Measurements from ENCODE around the gene GLRX5. TPM values are rescaled to one million over a fixed set of nuclear protein-coding genes. Genes with fewer than 3 reads are reported as not detected.

Gene GLRX5
- total RNA-seq, 1 donor from 2014 or later = 33.4 TPM

DNA sequence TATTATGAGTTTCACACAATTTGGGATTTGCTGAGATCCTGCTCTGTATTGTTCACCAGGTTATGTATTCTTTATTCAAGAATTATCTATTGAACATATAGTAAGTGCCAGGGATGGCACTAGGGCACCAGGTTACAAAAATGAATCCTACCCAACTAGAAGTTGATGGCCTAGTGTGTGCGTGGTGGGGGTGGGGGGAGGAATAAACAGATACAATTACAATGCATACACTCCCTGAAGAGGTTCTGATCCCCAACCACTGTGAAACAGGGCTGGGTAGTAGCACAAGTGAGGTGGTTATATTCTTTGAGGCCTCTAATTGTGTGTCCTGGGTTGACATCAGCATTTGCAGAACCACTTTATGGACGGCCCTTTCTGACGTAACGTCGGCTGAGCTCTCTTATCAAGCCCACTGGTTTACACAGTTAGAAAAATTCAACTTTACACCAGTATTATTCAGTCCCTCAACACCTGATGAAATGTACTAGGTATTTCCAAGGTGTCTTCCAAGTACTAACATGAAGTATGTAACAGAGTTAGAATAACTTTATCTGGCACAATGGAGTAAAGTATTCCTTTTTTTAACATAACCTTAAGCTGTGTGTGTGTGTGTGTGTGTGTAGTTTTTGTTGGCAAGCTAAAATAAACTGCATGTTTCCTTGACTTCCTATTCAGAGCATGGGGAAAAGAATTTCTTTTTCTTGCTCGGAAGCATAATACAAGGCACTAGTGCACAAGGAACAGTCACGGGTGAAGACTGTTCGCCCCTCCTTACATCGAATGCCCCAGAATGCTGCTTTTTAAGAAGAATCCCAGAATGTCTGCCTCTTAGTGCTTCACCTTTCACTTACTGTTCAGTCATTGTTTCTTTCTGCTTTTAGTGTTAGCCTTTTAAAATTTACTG is 8.1 kb upstream of the GLRX5 start:
- Mint-ChIP-seq H3K27ac (ENCODE audit: unreplicated experiment) (peak overlapping the region; percentile 98), H3K27me3 (ENCODE audit: low read depth) (no peaks in the 10 kb centered on the region), H3K4me1 (ENCODE audit: low read depth) (peaks cover 89% of the 10 kb centered on the region), H3K9me3 (ENCODE audit: low read depth) (no peaks in the 10 kb centered on the region), H3K36me3 (ENCODE audit: low read depth) (no peaks in the 10 kb centered on the region), H3K4me3 (ENCODE audit: unreplicated experiment) (peak overlapping the region; percentile 26)
- TF ChIP-seq, protein P1, sequence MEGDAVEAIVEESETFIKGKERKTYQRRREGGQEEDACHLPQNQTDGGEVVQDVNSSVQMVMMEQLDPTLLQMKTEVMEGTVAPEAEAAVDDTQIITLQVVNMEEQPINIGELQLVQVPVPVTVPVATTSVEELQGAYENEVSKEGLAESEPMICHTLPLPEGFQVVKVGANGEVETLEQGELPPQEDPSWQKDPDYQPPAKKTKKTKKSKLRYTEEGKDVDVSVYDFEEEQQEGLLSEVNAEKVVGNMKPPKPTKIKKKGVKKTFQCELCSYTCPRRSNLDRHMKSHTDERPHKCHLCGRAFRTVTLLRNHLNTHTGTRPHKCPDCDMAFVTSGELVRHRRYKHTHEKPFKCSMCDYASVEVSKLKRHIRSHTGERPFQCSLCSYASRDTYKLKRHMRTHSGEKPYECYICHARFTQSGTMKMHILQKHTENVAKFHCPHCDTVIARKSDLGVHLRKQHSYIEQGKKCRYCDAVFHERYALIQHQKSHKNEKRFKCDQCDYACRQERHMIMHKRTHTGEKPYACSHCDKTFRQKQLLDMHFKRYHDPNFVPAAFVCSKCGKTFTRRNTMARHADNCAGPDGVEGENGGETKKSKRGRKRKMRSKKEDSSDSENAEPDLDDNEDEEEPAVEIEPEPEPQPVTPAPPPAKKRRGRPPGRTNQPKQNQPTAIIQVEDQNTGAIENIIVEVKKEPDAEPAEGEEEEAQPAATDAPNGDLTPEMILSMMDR (IDR thresholded peaks at IDR 0.05) = no peak
- no peak for DNase-seq (ENCODE audit: low spot score)

DNA sequence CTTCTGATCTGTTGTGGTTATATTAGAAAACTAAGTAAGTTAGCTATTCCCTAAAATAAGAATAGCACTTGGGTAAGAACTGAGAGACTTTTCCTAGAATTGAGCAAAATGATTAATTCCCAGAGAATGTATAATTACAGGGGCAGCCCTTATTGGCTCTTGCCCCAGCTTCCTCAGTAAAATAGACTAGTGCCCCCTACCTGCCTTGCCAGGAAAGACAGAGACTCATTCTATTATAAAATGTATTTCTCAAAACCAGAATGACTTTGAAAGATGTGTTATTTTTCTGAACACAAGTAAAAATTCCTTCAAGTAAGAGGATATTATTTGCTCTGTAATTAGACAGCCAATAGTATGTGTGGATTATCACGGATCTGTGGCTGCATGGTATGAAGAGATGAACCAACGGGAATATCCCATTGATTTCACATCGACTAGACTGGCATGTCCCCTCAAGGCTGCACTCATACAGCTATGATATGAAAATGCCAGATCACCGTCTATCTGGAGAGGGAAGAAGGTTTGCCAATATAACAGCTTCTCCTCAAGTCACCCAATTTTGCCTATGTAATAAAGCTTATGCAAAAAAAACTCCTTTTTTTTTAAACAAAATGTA is 7.4 kb upstream of the GLRX5 start:
- TF ChIP-seq, protein P1 (IDR thresholded peaks at IDR 0.05) = peak; percentile 97
- H3K4me3 Mint-ChIP-seq (ENCODE audit: unreplicated experiment) = peak overlapping the region; percentile 26
- DNase-seq (ENCODE audit: low spot score) = no peak
- H3K27ac Mint-ChIP-seq (ENCODE audit: unreplicated experiment) = peak overlapping the region; percentile 98
- peaks cover 89% of the 10 kb centered on the region for H3K4me1 Mint-ChIP-seq (ENCODE audit: low read depth)
- H3K36me3 Mint-ChIP-seq (ENCODE audit: low read depth) = no peaks in the 10 kb centered on the region
- H3K27me3 Mint-ChIP-seq (ENCODE audit: low read depth) = no peaks in the 10 kb centered on the region
- no peaks in the 10 kb centered on the region for H3K9me3 Mint-ChIP-seq (ENCODE audit: low read depth)

DNA sequence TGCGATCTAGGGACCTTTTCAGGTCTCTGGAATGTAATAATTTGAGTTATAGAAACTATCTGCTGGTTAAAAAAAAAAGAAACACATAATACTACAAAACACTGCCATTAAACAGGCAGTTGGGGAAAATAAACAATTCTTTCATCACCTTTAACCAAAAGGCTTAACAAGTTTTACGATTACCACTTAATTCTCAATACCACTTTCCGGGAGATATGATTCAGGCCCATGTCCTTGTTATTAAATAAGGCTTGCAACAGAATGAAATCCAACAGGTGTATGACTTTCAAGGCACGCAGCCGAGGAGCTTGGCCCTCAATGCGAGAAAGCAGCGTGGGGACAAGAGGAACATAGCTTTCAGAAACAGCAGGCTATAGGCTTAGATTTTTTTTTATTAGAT is 5.6 kb upstream of the GLRX5 start:
- H3K36me3 Mint-ChIP-seq (ENCODE audit: low read depth) = no peaks in the 10 kb centered on the region
- no peaks in the 10 kb centered on the region for H3K27me3 Mint-ChIP-seq (ENCODE audit: low read depth)
- peaks cover 86% of the 10 kb centered on the region for H3K4me1 Mint-ChIP-seq (ENCODE audit: low read depth)
- TF ChIP-seq, protein P1 (IDR thresholded peaks at IDR 0.05) = no peak
- no peaks in the 10 kb centered on the region for H3K9me3 Mint-ChIP-seq (ENCODE audit: low read depth)
- H3K4me3 Mint-ChIP-seq (ENCODE audit: unreplicated experiment) = no peak overlapping the region
- no peak for DNase-seq (ENCODE audit: low spot score)
- H3K27ac Mint-ChIP-seq (ENCODE audit: unreplicated experiment) = peak overlapping the region; percentile 53

DNA sequence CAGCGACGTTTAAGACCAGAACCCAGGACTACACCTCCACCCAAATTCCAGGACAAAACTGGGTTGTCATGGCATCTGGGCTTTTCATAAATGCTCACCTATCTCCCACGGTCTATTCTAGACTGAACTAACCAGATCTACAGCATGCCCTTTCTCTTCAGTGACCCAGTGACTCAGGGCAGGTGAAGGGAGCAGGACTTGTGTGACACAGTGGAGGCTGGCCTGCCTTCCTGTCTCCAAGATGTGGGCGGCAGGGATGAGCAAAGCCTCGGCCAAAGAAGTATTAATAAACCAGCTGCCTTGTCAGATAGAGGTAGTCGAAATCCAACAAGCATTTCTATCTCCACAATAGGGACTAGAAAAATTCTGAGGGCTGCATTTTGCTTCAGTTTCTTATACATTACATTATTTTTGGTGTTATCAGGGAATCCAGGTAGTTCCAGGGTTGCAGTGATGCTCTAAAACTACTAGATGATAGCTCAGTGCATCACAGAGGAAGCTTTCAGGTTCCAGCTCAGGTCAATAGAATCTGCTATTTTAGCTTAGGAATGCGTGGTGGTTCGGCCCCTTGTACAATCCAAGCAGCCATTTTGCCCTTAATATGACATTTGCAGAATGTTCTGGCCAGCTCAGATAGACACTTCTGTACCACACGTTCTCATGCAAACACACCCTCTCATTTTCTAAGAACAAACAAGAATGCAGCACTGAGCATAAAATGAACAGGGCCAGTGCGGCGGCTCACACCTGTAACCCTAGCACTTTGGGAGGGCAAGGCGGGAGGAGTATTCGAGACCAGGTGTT is 4.2 kb upstream of the GLRX5 start:
- Mint-ChIP-seq H3K36me3 (ENCODE audit: low read depth) (no peaks in the 10 kb centered on the region), H3K9me3 (ENCODE audit: low read depth) (no peaks in the 10 kb centered on the region), H3K4me1 (ENCODE audit: low read depth) (peaks cover 75% of the 10 kb centered on the region), H3K4me3 (ENCODE audit: unreplicated experiment) (no peak overlapping the region), H3K27ac (ENCODE audit: unreplicated experiment) (peak overlapping the region; percentile 88), H3K27me3 (ENCODE audit: low read depth) (no peaks in the 10 kb centered on the region)
- no peak for DNase-seq (ENCODE audit: low spot score)
- TF ChIP-seq, protein P1 (IDR thresholded peaks at IDR 0.05) = no peak

DNA sequence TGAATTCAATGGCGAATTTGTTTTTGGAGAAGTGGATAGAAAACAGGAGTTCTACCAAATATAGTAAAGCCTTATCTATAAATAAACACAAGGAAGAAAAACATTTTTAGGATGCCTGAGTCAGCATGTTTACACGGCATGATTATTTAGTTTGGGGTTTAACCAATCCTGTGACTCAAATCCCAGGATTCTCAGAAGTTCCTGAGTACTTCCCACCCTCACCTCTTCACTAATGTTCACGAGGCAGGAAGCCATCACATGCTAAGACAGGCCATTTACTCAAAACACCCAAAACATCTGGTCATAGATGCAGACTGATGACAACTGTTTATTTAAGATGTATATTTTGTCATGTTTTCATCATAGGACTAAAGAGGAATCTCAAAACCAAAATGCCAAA is 3.4 kb upstream of the GLRX5 start:
- no peak overlapping the region for H3K4me3 Mint-ChIP-seq (ENCODE audit: unreplicated experiment)
- no peaks in the 10 kb centered on the region for H3K36me3 Mint-ChIP-seq (ENCODE audit: low read depth)
- H3K27me3 Mint-ChIP-seq (ENCODE audit: low read depth) = no peaks in the 10 kb centered on the region
- peak overlapping the region; percentile 88 for H3K27ac Mint-ChIP-seq (ENCODE audit: unreplicated experiment)
- H3K4me1 Mint-ChIP-seq (ENCODE audit: low read depth) = peaks cover 75% of the 10 kb centered on the region
- no peaks in the 10 kb centered on the region for H3K9me3 Mint-ChIP-seq (ENCODE audit: low read depth)
- TF ChIP-seq, protein P1 (IDR thresholded peaks at IDR 0.05) = no peak
- no peak for DNase-seq (ENCODE audit: low spot score)
